ENCODE data around the gene NECTIN3. TPM values are rescaled to one million over a fixed set of nuclear protein-coding genes. Genes with fewer than 3 reads are reported as not detected.

The NECTIN3 gene
- total RNA-seq, 1 experiment from 2014 or later = 53.7 TPM

- no CpG with 5 or more reads among the region's 1 CpG for WGBS (ENCODE audit: extremely low coverage, insufficient read length, low lambda C conversion rate)
- no peak overlapping the region for H3K14ac ChIP-seq (ENCODE audit: insufficient read depth, low read length)
- no peak overlapping the region for H4K91ac ChIP-seq (ENCODE audit: insufficient read length, low read depth, low read length)
- DNase-seq = no peak
- no peaks in the 10 kb centered on the region for H3K27me3 ChIP-seq (ENCODE audit: insufficient read depth, low read length)
- H3K18ac ChIP-seq (ENCODE audit: insufficient read length, low read depth, low read length) = no peak overlapping the region
- no peak overlapping the region for H2AK5ac ChIP-seq (ENCODE audit: insufficient read length, low read length)
- Mint-ChIP-seq H3K4me1 (no peaks in the 10 kb centered on the region), H3K9me3 (no peaks in the 10 kb centered on the region), H3K27ac (no peak overlapping the region), H3K36me3 (ENCODE audit: insufficient read depth in 1 of 3, low read depth in 3 of 3) (no peaks in the 10 kb centered on the region), H3K27me3 (ENCODE audit: low read depth) (no peaks in the 10 kb centered on the region), H3K4me3 (no peak overlapping the region)
- no peak overlapping the region for H4K5ac ChIP-seq (ENCODE audit: insufficient read length, low read depth, low read length)
- no peaks in the 10 kb centered on the region for H3K23me2 ChIP-seq (ENCODE audit: insufficient read length, low read depth, low read length, poor library complexity, severe bottlenecking)
- H2BK20ac ChIP-seq (ENCODE audit: low read depth, low read length, poor library complexity, severe bottlenecking) = no peak overlapping the region
- TF ChIP-seq CTCF (conservative IDR thresholded peaks at IDR 0.05) = no peak
- H3K4me2 ChIP-seq (ENCODE audit: insufficient read depth, insufficient read length, low read length) = no peak overlapping the region
- H2BK120ac ChIP-seq (ENCODE audit: low read depth, low read length, poor library complexity, severe bottlenecking) = no peak overlapping the region
- H3K56ac ChIP-seq (ENCODE audit: insufficient read length, low read depth, low read length) = no peak overlapping the region
- H3K4me1 ChIP-seq (ENCODE audit: insufficient read depth, low read length) = no peaks in the 10 kb centered on the region
- no peaks in the 10 kb centered on the region for H3K79me1 ChIP-seq (ENCODE audit: insufficient read depth, low read depth, low read length, poor library complexity, severe bottlenecking)
- no peak overlapping the region for H4K8ac ChIP-seq (replicated peaks; ENCODE audit: insufficient read length, low read depth, low read length)
- H3K4ac ChIP-seq (ENCODE audit: low read depth, low read length) = no peak overlapping the region
- no peaks in the 10 kb centered on the region for H4K20me1 ChIP-seq (ENCODE audit: control insufficient read depth, insufficient read depth, insufficient read length)
- H2BK5ac ChIP-seq (ENCODE audit: insufficient read length, low read length) = no peak overlapping the region
- H3K79me2 ChIP-seq (ENCODE audit: insufficient read depth, low read length) = no peaks in the 10 kb centered on the region
- H2AFZ ChIP-seq (ENCODE audit: low read length) = no peak overlapping the region
- H3T11ph ChIP-seq (ENCODE audit: low read length) = no peak overlapping the region
- no peak overlapping the region for H3K23ac ChIP-seq (ENCODE audit: insufficient read length, low read depth, low read length)
- no peak overlapping the region for H2BK12ac ChIP-seq (ENCODE audit: insufficient read length, low read depth, low read length)
- no peak overlapping the region for H3K9ac ChIP-seq (ENCODE audit: extremely low read depth, insufficient read length, low read length)
- H2BK15ac ChIP-seq (ENCODE audit: low read depth, low read length) = no peak overlapping the region
- no peaks in the 10 kb centered on the region for H3K9me3 ChIP-seq (ENCODE audit: control insufficient read depth, low read depth, low read length)
- no peak overlapping the region for H3K27ac ChIP-seq (ENCODE audit: insufficient read length, low read depth, low read length)
Observed at GRCh38 chr3:111218615-111219014, 147.0 kb downstream of the NECTIN3 start.
